HepG2 (cell line): Measurements from ENCODE around the gene FOXL3. TPM values are rescaled to one million over a fixed set of nuclear protein-coding genes. Genes with fewer than 3 reads are reported as not detected.

ENCODE experiments used
- ATAC-seq: fragments of 200-7000 bp; cut with Tn5 transposase; 3 replicates; pipeline ENCODE4 v1.9.1; 2020; ENCODE audit warnings: mild to moderate bottlenecking, moderate library complexity
- Bru-seq: library from RNA; stranded (reverse); fragments of 400-500 nt; gene quantifications from one replicate; lab custom pipeline; 2021; lab: Mats Ljungman, UMichigan
- BruChase-seq, 2 experiments: library from RNA; stranded (reverse); fragments of 400-500 nt; gene quantifications; one replicate each; lab custom pipeline; 2021; lab: Mats Ljungman, UMichigan
- BruUV-seq: library from RNA; stranded (reverse); fragments of 400-500 nt; replicated peaks from 2 replicates; lab custom pipeline; 2021; lab: Mats Ljungman, UMichigan
- CTCF ChIA-PET: fragments of 300-600 bp; formaldehyde crosslinking; extraction: SDS; loops from one replicate; lab custom pipeline; 2021; ENCODE audit warnings: low total read pairs, inconsistent platforms, low intra/inter-chr PET ratio; lab: Yijun Ruan, JAX
- POLR2A ChIA-PET: fragments of 350-600 bp; sonication (Branson Sonifier 250); formaldehyde crosslinking; loops from one replicate; lab custom pipeline; 2020; ENCODE audit warnings: antibody characterized with exemption, inconsistent platforms; lab: Yijun Ruan, JAX
- DNase-seq: peaks from one replicate; pipeline ENCODE4 v3.0.0-alpha.2; 2015; ENCODE audit warnings: low spot score
- FAIRE-seq: peaks from 3 replicates; lab custom pipeline; 2011; peaks lifted over from hg19 to GRCh38; lab: Jason Lieb, UNC
- H2AFZ ChIP-seq: one replicate; pipeline ENCODE4 v1.6.1; 2011; ENCODE audit warnings: low read length, inconsistent platforms
- H3K27ac ChIP-seq: fragments of 300-600 bp; 3 replicates; pipeline ENCODE4 v1.8.0; 2011; ENCODE audit warnings: mixed run types, mild to moderate bottlenecking, mixed read lengths, low read length, inconsistent platforms; ENCODE audit not compliant: insufficient read depth; ENCODE audit errors: extremely low read length
- H3K27me3 ChIP-seq, 2 experiments: fragments of 200-600 bp in 1 of 2; 2 replicates in 1 of 2; 3 replicates in 1 of 2; pipeline versions ENCODE4 v1.6.0 to v1.8.0; 2011; ENCODE audit warnings: low read length in 2 of 2, mild to moderate bottlenecking in 2 of 2, moderate library complexity in 2 of 2, inconsistent platforms in 1 of 2; ENCODE audit not compliant: insufficient read depth in 2 of 2, control insufficient read depth in 1 of 2
- H3K36me3 ChIP-seq, 2 experiments: fragments of 200-600 bp in 1 of 2; replicated peaks in 1 of 2; 2 replicates in 1 of 2; 3 replicates in 1 of 2; pipeline versions ENCODE4 v1.5.1 to v1.8.0; 2011; ENCODE audit warnings: low read length in 2 of 2, inconsistent platforms in 1 of 2; ENCODE audit not compliant: insufficient read depth in 2 of 2, control insufficient read depth in 1 of 2
- H3K4me1 ChIP-seq: 2 replicates; pipeline ENCODE4 v1.5.1; 2012; ENCODE audit warnings: low read length, inconsistent platforms; ENCODE audit not compliant: insufficient read depth
- H3K4me2 ChIP-seq: 2 replicates; pipeline ENCODE4 v1.6.0; 2011; ENCODE audit warnings: low read depth, low read length, inconsistent platforms
- H3K4me3 ChIP-seq, 3 experiments: fragments of 200-600 bp in 1 of 3; sonication (generic), shearing (Covaris generic) in 1 of 3; replicated peaks in 1 of 3; 2 replicates each; pipeline ENCODE4 v1.5.1; 2011 to 2016; ENCODE audit warnings: low read length in 3 of 3, inconsistent platforms in 2 of 3, low read depth in 2 of 3, mild to moderate bottlenecking in 2 of 3, control low read depth in 1 of 3, mixed read lengths in 1 of 3; ENCODE audit not compliant: insufficient read depth in 1 of 3
- H3K79me2 ChIP-seq: one replicate; pipeline ENCODE4 v1.6.1; 2011; ENCODE audit warnings: low read length, inconsistent platforms; ENCODE audit not compliant: insufficient read depth
- H3K9ac ChIP-seq: 2 replicates; pipeline ENCODE4 v1.6.0; 2011; ENCODE audit warnings: mild to moderate bottlenecking, low read depth, low read length, inconsistent platforms; ENCODE audit not compliant: insufficient read depth
- H3K9me3 ChIP-seq: 2 replicates; pipeline ENCODE4 v1.5.1; 2012; ENCODE audit warnings: mild to moderate bottlenecking, low read length
- H4K20me1 ChIP-seq: 2 replicates; pipeline ENCODE4 v1.6.0; 2011; ENCODE audit warnings: inconsistent platforms, mild to moderate bottlenecking, low read length, moderate library complexity; ENCODE audit not compliant: insufficient read depth
- FOXC1 ChIP-seq: sonication (generic); formaldehyde crosslinking; IDR thresholded peaks from 2 replicates; pipeline ENCODE4 v1.8.0; 2022; ENCODE audit warnings: mild to moderate bottlenecking, missing genetic modification reagents, borderline replicate concordance
- HMGXB4 ChIP-seq, 2 experiments: sonication (generic) in 1 of 2; formaldehyde crosslinking in 1 of 2; IDR thresholded peaks; 2 replicates each; pipeline versions ENCODE4 v1.4.0 to v1.6.1; 2018 to 2020; ENCODE audit warnings: missing genetic modification reagents in 2 of 2, borderline replicate concordance in 1 of 2, low read depth in 1 of 2, mild to moderate bottlenecking in 1 of 2, missing biosample characterization in 1 of 2
- KAT2B ChIP-seq: fragments of 150-350 bp; IDR thresholded peaks from 2 replicates; pipeline ENCODE4 v1.6.1; 2014; ENCODE audit warnings: low read depth, low read length, borderline replicate concordance
- MED8 ChIP-seq: sonication (generic); formaldehyde crosslinking; IDR thresholded peaks from 2 replicates; pipeline ENCODE4 v1.8.1; 2023; ENCODE audit warnings: mild to moderate bottlenecking, missing genetic modification reagents; ENCODE audit not compliant: insufficient replicate concordance
- SRSF1 ChIP-seq: fragments of 200-400 bp; formaldehyde crosslinking; optimal IDR thresholded peaks from 2 replicates; pipeline ENCODE3; 2017; ENCODE audit warnings: mild to moderate bottlenecking, low read depth, low read length, moderate library complexity
- YY1 ChIP-seq: IDR thresholded peaks from 2 replicates; pipeline ENCODE4 v1.6.1; 2011; ENCODE audit warnings: low read length, low read depth, moderate library complexity, mild to moderate bottlenecking; ENCODE audit not compliant: insufficient read depth, insufficient replicate concordance
- ZNF530 ChIP-seq: sonication (generic); formaldehyde crosslinking; IDR thresholded peaks from 2 replicates; pipeline ENCODE4 v1.5.0; 2020; ENCODE audit warnings: low read depth, mild to moderate bottlenecking, missing genetic modification reagents
- ZNF562 ChIP-seq: sonication (generic); formaldehyde crosslinking; IDR thresholded peaks from 2 replicates; pipeline ENCODE4 v1.8.0; 2022; ENCODE audit warnings: missing genetic modification reagents, borderline replicate concordance
- ZNF710 ChIP-seq: sonication (generic); formaldehyde crosslinking; IDR thresholded peaks from 2 replicates; pipeline ENCODE4 v1.5.0; 2020; ENCODE audit warnings: mild to moderate bottlenecking, missing genetic modification reagents, borderline replicate concordance
- WGBS: methylation state at CpG from one replicate; pipeline ENCODE4 v1.1.6; 2017; ENCODE audit warnings: low lambda C conversion rate; 5-methylcytosine and 5-hydroxymethylcytosine counted together
- in situ Hi-C: cut with HindIII; loops from 2 replicates; pipeline ENCODE4 v1.10.0; 2017; ENCODE audit warnings: low pct_unique_long_range_greater_than_20kb; ENCODE audit not compliant: extremely low pct_ligation_motif_present
- intact Hi-C: fragments of 100-400 bp; cut with micrococcal nuclease; formaldehyde crosslinking; loops from one replicate; pipeline ENCODE4 v1.10.0; 2022; ENCODE audit not compliant: unreplicated experiment
- long read RNA-seq, 2 experiments: library from RNA in 1 of 2; library from polyadenylated mRNA in 1 of 2; stranded (forward) in 1 of 2; unstranded in 1 of 2; transcript quantifications; one replicate each; pipeline ENCODE4 v2.0.0, GENCODE V29; 2019 to 2022
- polyA minus RNA-seq, 3 experiments: library from RNA; depleted of rRNA, polyadenylated mRNA; stranded (reverse); fragments of >200 nt; gene quantifications; 2 replicates each; pipeline ENCODE4 v1.2.3, GENCODE V29; 2011; ENCODE audit warnings: low replicate concordance in 1 of 3
- polyA plus RNA-seq, 8 experiments: library from polyadenylated mRNA; depleted of rRNA in 3 of 8; stranded (reverse) in 7 of 8; unstranded in 1 of 8; fragments of >200 nt; fragmentation: Illumina TruSeq in 4 of 8; extraction: Trizol in 4 of 8; gene quantifications; 2 replicates each; pipeline versions ENCODE4 v1.2.1 to v1.2.3, GENCODE V29; 2011 to 2016; ENCODE audit warnings: low read depth in 4 of 8, missing spikeins in 1 of 8, mixed read lengths in 1 of 8; ENCODE audit not compliant: insufficient read depth in 1 of 8
- total RNA-seq, 5 experiments: library from RNA; depleted of rRNA; stranded (reverse); fragments of >200 nt; fragmentation: Illumina TruSeq; extraction: Trizol; gene quantifications; 2 replicates each; pipeline ENCODE4 v1.2.3, GENCODE V29; 2016; ENCODE audit warnings: low read depth in 1 of 5
- TF ChIP-seq, protein P1 (sequence below): sonication (generic); formaldehyde crosslinking; IDR thresholded peaks from 2 replicates; pipeline ENCODE4 v1.5.1; 2020; ENCODE audit warnings: missing genetic modification reagents, mild to moderate bottlenecking, borderline replicate concordance
- TF ChIP-seq, protein P2 (sequence below): conservative IDR thresholded peaks from 2 replicates; pipeline ENCODE4 v1.6.1; 2018; ENCODE audit warnings: missing genetic modification reagents

The FOXL3 gene
- total RNA-seq (2016; rRNA removed; fragmentation: Illumina TruSeq; extraction: Trizol) (not detected in 2 replicates), polyA plus RNA-seq (2011; rRNA removed) (not detected in 2 replicates), polyA minus RNA-seq (2011; rRNA and poly(A)+ RNA removed; ENCODE audit: low replicate concordance) (not detected in 2 replicates), Bru-seq, nascent RNA (not detected), BruChase-seq, experiment 1, labeled RNA remaining after a 6-hour chase (not detected), BruChase-seq, experiment 2, labeled RNA remaining after a 2-hour chase (not detected)
- total RNA-seq (2016; cell fraction: cytosol; rRNA removed; fragmentation: Illumina TruSeq; extraction: Trizol; ENCODE audit: low read depth), result not detected in 2 replicates
- total RNA-seq (2016; cell fraction: insoluble cytoplasmic fraction; rRNA removed; fragmentation: Illumina TruSeq; extraction: Trizol), result not detected in 2 replicates
- not detected in 2 replicates for total RNA-seq (2016; cell fraction: membrane; rRNA removed; fragmentation: Illumina TruSeq; extraction: Trizol)
- not detected in 2 replicates for total RNA-seq (2016; cell fraction: nucleus; rRNA removed; fragmentation: Illumina TruSeq; extraction: Trizol)
- not detected in 2 replicates for polyA plus RNA-seq (2011; cell fraction: cytosol; rRNA removed)
- polyA plus RNA-seq (2011; cell fraction: nucleus; rRNA removed), result not detected in 2 replicates
- not detected in 2 replicates for polyA plus RNA-seq (2012)
- not detected in 2 replicates for polyA plus RNA-seq (2016; cell fraction: cytosol; fragmentation: Illumina TruSeq; extraction: Trizol; ENCODE audit: low read depth)
- polyA plus RNA-seq (2016; cell fraction: insoluble cytoplasmic fraction; fragmentation: Illumina TruSeq; extraction: Trizol; ENCODE audit: low read depth), result not detected in 2 replicates
- polyA plus RNA-seq (2016; cell fraction: membrane; fragmentation: Illumina TruSeq; extraction: Trizol; ENCODE audit: low read depth), result not detected in 2 replicates
- not detected in 2 replicates for polyA plus RNA-seq (2016; cell fraction: nucleus; fragmentation: Illumina TruSeq; extraction: Trizol; ENCODE audit: insufficient read depth, low read depth)
- not detected in 2 replicates for polyA minus RNA-seq (2011; cell fraction: cytosol; rRNA and poly(A)+ RNA removed)
- polyA minus RNA-seq (2011; cell fraction: nucleus; rRNA and poly(A)+ RNA removed), result not detected in 2 replicates
- long read RNA-seq, experiment 1, result 0 reads
- long read RNA-seq, experiment 2, result 0 reads

GRCh38 chr7:289756-290553, at the start of gene FOXL3:
FOXL3 (plus strand) TSS chr7:290170; CDS start chr7:290170, 0 bp downstream.
- peaks cover 4 to 31% of the 10 kb centered on the region in 2 experiments for H3K27me3 ChIP-seq
- ATAC-seq (no peak), DNase-seq (no peak), FAIRE-seq (no peak)
- H3K36me3 ChIP-seq, result no peaks in the 10 kb centered on the region
- H3K9me3 ChIP-seq, result no peaks in the 10 kb centered on the region
- H3K4me2 ChIP-seq, result no peak within 1 kb of the TSS
- intact Hi-C loops (no loop called here), in situ Hi-C loops (no loop called here)
- WGBS, result 93% methylated on average over 51 of the region's 79 CpGs
- H4K20me1 ChIP-seq, result no peaks in the 10 kb centered on the region
- H3K4me3 ChIP-seq, result no peak within 1 kb of the TSS
- H2AFZ ChIP-seq, result no peak within 1 kb of the TSS
- CTCF ChIA-PET, result no interaction called here
- no peak within 1 kb of the TSS for H3K9ac ChIP-seq
- no peaks in the 10 kb centered on the region for H3K79me2 ChIP-seq
- POLR2A ChIA-PET, result no interaction called here
- H3K4me1 ChIP-seq, result peaks cover 40% of the 10 kb centered on the region
- no TSS peak for BruUV-seq
- no peak within 1 kb of the TSS for H3K27ac ChIP-seq
- TF ChIP-seq ZNF530, result no peak
- no peak for TF ChIP-seq FOXC1 (CRISPR knock-in tag)
- TF ChIP-seq MED8 (CRISPR knock-in tag), result no peak
- TF ChIP-seq, protein P1, sequence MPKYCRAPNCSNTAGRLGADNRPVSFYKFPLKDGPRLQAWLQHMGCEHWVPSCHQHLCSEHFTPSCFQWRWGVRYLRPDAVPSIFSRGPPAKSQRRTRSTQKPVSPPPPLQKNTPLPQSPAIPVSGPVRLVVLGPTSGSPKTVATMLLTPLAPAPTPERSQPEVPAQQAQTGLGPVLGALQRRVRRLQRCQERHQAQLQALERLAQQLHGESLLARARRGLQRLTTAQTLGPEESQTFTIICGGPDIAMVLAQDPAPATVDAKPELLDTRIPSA, result no peak
- no peak for TF ChIP-seq ZNF710
- no peak for TF ChIP-seq KAT2B
- no peak for TF ChIP-seq SRSF1
- TF ChIP-seq, protein P2, sequence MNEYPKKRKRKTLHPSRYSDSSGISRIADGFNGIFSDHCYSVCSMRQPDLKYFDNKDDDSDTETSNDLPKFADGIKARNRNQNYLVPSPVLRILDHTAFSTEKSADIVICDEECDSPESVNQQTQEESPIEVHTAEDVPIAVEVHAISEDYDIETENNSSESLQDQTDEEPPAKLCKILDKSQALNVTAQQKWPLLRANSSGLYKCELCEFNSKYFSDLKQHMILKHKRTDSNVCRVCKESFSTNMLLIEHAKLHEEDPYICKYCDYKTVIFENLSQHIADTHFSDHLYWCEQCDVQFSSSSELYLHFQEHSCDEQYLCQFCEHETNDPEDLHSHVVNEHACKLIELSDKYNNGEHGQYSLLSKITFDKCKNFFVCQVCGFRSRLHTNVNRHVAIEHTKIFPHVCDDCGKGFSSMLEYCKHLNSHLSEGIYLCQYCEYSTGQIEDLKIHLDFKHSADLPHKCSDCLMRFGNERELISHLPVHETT (CRISPR knock-in tag), result no peak
- no peak for TF ChIP-seq YY1
- TF ChIP-seq HMGXB4 (CRISPR knock-in tag; IDR thresholded peaks at IDR 0.05; ENCODE audit: borderline replicate concordance in 1 of 2, low read depth in 1 of 2), result no peak
- TF ChIP-seq ZNF562 (CRISPR knock-in tag), result no peak
